Caco-2 (cell line): ENCODE measurements around the gene TTC16. TPM values are rescaled to one million over a fixed set of nuclear protein-coding genes. Genes with fewer than 3 reads are reported as not detected.

Experiments used
- BruUV-seq: library from RNA; stranded (reverse); fragments of 400-500 nt; replicated peaks from 2 replicates; lab custom pipeline; 2021; lab: Mats Ljungman, UMichigan
- CTCF ChIA-PET: fragments of 300-600 bp; sonication (Branson Sonifier 250); formaldehyde crosslinking; loops from one replicate; lab custom pipeline; 2022; ENCODE audit warnings: antibody characterized with exemption; lab: Charles Lee
- POLR2A ChIA-PET: fragments of 300-600 bp; sonication (Branson Sonifier 250); formaldehyde crosslinking; loops from one replicate; lab custom pipeline; 2022; ENCODE audit warnings: antibody characterized with exemption; lab: Charles Lee
- DNase-seq, 2 experiments: peaks; one replicate each; pipeline versions ENCODE4 v3.0.0 to v3.0.0-alpha.2; 2020 to 2022
- H3K27me3 ChIP-seq: replicated peaks from 2 replicates; pipeline ENCODE4 v1.6.0; 2011; ENCODE audit warnings: low read length; ENCODE audit not compliant: control insufficient read depth, insufficient read depth
- H3K36me3 ChIP-seq: 2 replicates; pipeline ENCODE4 v1.5.1; 2011; ENCODE audit warnings: low read length; ENCODE audit not compliant: control insufficient read depth, insufficient read depth
- H3K4me1 ChIP-seq: fragments of 250-450 bp; sonication (Bioruptor Pico); 2 replicates; pipeline ENCODE4 v1.5.1; 2020; ENCODE audit warnings: mild to moderate bottlenecking
- H3K4me3 ChIP-seq: 2 replicates; pipeline ENCODE4 v1.5.1; 2011; ENCODE audit warnings: low read depth, mild to moderate bottlenecking, control low read depth, low read length
- H3K9me3 ChIP-seq: fragments of 250-450 bp; sonication (Bioruptor Pico); 2 replicates; pipeline ENCODE4 v1.5.1; 2020; ENCODE audit warnings: mild to moderate bottlenecking, moderate library complexity
- H3K27ac Mint-ChIP-seq: one replicate; pipeline ENCODE4 v1.8.0; 2022; ENCODE audit warnings: mixed read lengths; ENCODE audit not compliant: unreplicated experiment
- H3K27me3 Mint-ChIP-seq: one replicate; pipeline ENCODE4 v1.8.0; 2022; ENCODE audit warnings: mixed read lengths; ENCODE audit not compliant: insufficient read depth, unreplicated experiment
- H3K36me3 Mint-ChIP-seq: one replicate; pipeline ENCODE4 v1.8.0; 2022; ENCODE audit warnings: mild to moderate bottlenecking, mixed read lengths; ENCODE audit not compliant: insufficient read depth, unreplicated experiment
- H3K4me1 Mint-ChIP-seq: one replicate; pipeline ENCODE4 v1.8.0; 2022; ENCODE audit warnings: low read depth, mixed read lengths; ENCODE audit not compliant: unreplicated experiment
- H3K4me3 Mint-ChIP-seq: one replicate; pipeline ENCODE4 v1.8.0; 2022; ENCODE audit warnings: mild to moderate bottlenecking, moderate library complexity, mixed read lengths; ENCODE audit not compliant: unreplicated experiment
- H3K9me3 Mint-ChIP-seq: one replicate; pipeline ENCODE4 v1.8.0; 2022; ENCODE audit warnings: mixed read lengths; ENCODE audit not compliant: unreplicated experiment
- CTCF ChIP-seq, 2 experiments: fragments of 200-600 bp in 1 of 2; IDR thresholded peaks; 1 replicate in 1 of 2; 2 replicates in 1 of 2; pipeline versions ENCODE4 v1.5.1 to v1.8.0; 2011 to 2022; ENCODE audit warnings: antibody characterized with exemption in 1 of 2, control low read depth in 1 of 2, inconsistent platforms in 1 of 2, low read depth in 1 of 2, low read length in 1 of 2, mild to moderate bottlenecking in 1 of 2, moderate library complexity in 1 of 2; ENCODE audit not compliant: insufficient read depth in 1 of 2, severe bottlenecking in 1 of 2, unreplicated experiment in 1 of 2
- intact Hi-C: fragments of 100-400 bp; cut with micrococcal nuclease; formaldehyde crosslinking; loops from one replicate; pipeline ENCODE4 v1.10.0; 2022; ENCODE audit not compliant: unreplicated experiment
- total RNA-seq: library from RNA; stranded (reverse); gene quantifications from 2 replicates; pipeline ENCODE4 v1.2.3, GENCODE V29; 2022

Gene TTC16
- total RNA-seq, 1 experiment from 2014 or later = not detected

GRCh38 chr9:127735530-127736185, 19.8 kb downstream of the TTC16 start:
- no peak for TF ChIP-seq CTCF (IDR thresholded peaks at IDR 0.05; ENCODE audit: insufficient read depth in 1 of 2, low read depth in 1 of 2, low read length in 1 of 2, severe bottlenecking in 1 of 2, unreplicated experiment in 1 of 2)
- H3K36me3 Mint-ChIP-seq = peaks cover 7% of the 10 kb centered on the region
- no TSS peak for BruUV-seq
- intact Hi-C loops = loop anchor here (1.0 to 5.0 kb wide), 4 partner anchors 50 to 231 kb away; partner anchors contain the start of gene ST6GALNAC4
- ChIA-PET POLR2A (interaction anchor here (0.6 to 1.5 kb wide), 3 partner anchors 35 to 133 kb away, joined by 3 to 10 read pairs (median 6); partner anchors contain the start of gene CDK9), CTCF (interaction anchor here (0.8 to 2.1 kb wide), 23 partner anchors 9 to 339 kb away, joined by 3 to 37 read pairs (median 9); partner anchors contain the start of genes CDK9, FPGS, PTRH1 and ST6GALNAC4)
- H3K4me1 ChIP-seq = no peaks in the 10 kb centered on the region
- H3K27me3 ChIP-seq = no peaks in the 10 kb centered on the region; the same call in 1 of the 2 replicates
- DNase-seq = no peak
- no peaks in the 10 kb centered on the region for H3K36me3 ChIP-seq
- no peaks in the 10 kb centered on the region for H3K9me3 Mint-ChIP-seq
- no peak overlapping the region for H3K27ac Mint-ChIP-seq
- no peak overlapping the region; the same call in 1 of the 2 replicates for H3K4me3 ChIP-seq
- peaks cover 10% of the 10 kb centered on the region for H3K27me3 Mint-ChIP-seq
- no peaks in the 10 kb centered on the region for H3K4me1 Mint-ChIP-seq
- H3K9me3 ChIP-seq = no peaks in the 10 kb centered on the region
- peak overlapping the region; percentile 68 for H3K4me3 Mint-ChIP-seq

DNA sequence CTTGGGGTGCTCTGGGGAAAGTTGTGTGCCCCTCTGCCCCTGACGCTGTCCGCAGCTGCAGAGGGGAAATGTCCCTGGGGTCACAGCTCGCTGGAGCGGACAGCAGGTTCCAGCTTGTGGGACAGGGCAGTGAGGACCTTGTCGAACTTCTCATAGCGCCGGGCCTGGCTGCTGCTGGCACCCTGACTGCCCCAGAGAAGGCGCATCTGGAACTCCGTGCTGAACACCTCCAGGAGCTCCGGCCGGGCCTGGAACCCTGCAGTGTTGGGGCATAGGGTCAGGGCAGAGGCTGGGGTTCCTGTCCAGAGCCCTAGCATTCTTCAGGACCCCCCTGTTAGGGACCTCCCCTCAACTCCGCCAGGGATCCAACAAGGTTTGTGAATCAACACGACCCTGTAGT, 22.8 kb downstream of the TTC16 start:
- no peaks in the 10 kb centered on the region for H3K9me3 Mint-ChIP-seq
- Histone ChIP-seq H3K36me3 (no peaks in the 10 kb centered on the region), H3K9me3 (no peaks in the 10 kb centered on the region), H3K4me3 (no peak overlapping the region), H3K27me3 (no peaks in the 10 kb centered on the region; the same call in 1 of the 2 replicates), H3K4me1 (no peaks in the 10 kb centered on the region)
- no peaks in the 10 kb centered on the region for H3K4me1 Mint-ChIP-seq
- ChIA-PET CTCF (no interaction called here), POLR2A (no interaction called here)
- TF ChIP-seq CTCF (IDR thresholded peaks at IDR 0.05; ENCODE audit: insufficient read depth in 1 of 2, low read depth in 1 of 2, low read length in 1 of 2, severe bottlenecking in 1 of 2, unreplicated experiment in 1 of 2) = no peak
- no peak overlapping the region for H3K4me3 Mint-ChIP-seq
- H3K27me3 Mint-ChIP-seq = peaks cover 10% of the 10 kb centered on the region
- no peak for DNase-seq
- H3K36me3 Mint-ChIP-seq = peaks cover 7% of the 10 kb centered on the region
- no TSS peak for BruUV-seq
- H3K27ac Mint-ChIP-seq = no peak overlapping the region
- intact Hi-C loops = loop anchor here (5.0 kb wide), 1 partner anchor 179 kb away; the partner anchor contains the start of gene ST6GALNAC4

DNA sequence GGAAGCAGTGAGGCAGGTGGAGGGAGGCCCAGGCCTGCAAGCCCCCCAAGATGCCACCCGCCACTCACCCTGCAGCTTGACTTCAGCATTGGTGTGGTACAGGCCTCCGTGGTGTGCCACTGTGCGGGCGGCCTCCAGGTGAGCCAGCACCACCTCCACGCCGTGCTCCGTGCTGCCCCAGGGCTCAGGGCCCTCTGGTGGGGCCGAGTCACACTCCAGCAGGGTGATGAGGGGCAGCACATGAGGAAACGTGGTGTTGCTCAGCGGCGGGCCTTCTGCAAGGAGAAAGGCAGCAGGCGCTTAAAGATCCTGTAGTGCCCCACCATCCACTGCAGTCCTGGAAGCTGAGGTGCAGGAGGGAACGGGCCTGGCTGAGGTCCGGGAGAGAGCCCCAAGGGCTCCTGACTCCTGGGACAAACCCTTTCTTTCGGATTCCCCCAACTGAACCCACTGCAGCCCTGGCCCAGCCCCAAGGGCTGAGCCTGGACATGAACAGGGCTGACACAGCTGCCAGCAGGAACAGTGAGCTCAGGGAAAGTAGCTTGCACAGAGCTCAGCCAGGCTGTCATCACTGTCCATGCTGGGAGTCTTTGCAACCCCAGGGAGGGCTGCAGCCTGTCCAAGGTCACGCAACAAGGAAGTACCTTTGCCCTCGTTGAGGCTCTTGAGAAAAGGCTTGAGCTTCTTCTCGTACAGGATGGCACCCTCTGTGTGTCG, 23.9 kb downstream of the TTC16 start:
- no peaks in the 10 kb centered on the region for H3K9me3 Mint-ChIP-seq
- no TSS peak for BruUV-seq
- no peaks in the 10 kb centered on the region for H3K4me1 ChIP-seq
- H3K4me3 Mint-ChIP-seq = no peak overlapping the region
- H3K36me3 Mint-ChIP-seq = peaks cover 7% of the 10 kb centered on the region
- H3K27me3 Mint-ChIP-seq = peaks cover 10% of the 10 kb centered on the region
- ChIA-PET CTCF (interaction anchor here (1.3 kb wide), 1 partner anchor 191 kb away, joined by 3 read pairs; the partner anchor contains the start of gene PIP5KL1), POLR2A (no interaction called here)
- DNase-seq = no peak
- no peaks in the 10 kb centered on the region for H3K9me3 ChIP-seq
- no peaks in the 10 kb centered on the region for H3K4me1 Mint-ChIP-seq
- no peak for TF ChIP-seq CTCF (IDR thresholded peaks at IDR 0.05; ENCODE audit: insufficient read depth in 1 of 2, low read depth in 1 of 2, low read length in 1 of 2, severe bottlenecking in 1 of 2, unreplicated experiment in 1 of 2)
- no peaks in the 10 kb centered on the region for H3K36me3 ChIP-seq
- no peak overlapping the region for H3K4me3 ChIP-seq
- no peaks in the 10 kb centered on the region; the same call in 1 of the 2 replicates for H3K27me3 ChIP-seq
- intact Hi-C loops = loop anchor here (5.0 kb wide), 1 partner anchor 178 kb away; the partner anchor contains the start of gene ST6GALNAC4
- no peak overlapping the region for H3K27ac Mint-ChIP-seq
